BJ (cell line): ENCODE data around the gene PALMD. TPM values are rescaled to one million over a fixed set of nuclear protein-coding genes. Genes with fewer than 3 reads are reported as not detected.

Experiments
- CTCF ChIA-PET: fragments of 350-600 bp; formaldehyde crosslinking; extraction: SDS; loops from one replicate; lab custom pipeline; 2021; ENCODE audit warnings: antibody characterized with exemption, inconsistent platforms; lab: Yijun Ruan, JAX
- POLR2A ChIA-PET: fragments of 300-600 bp; sonication (Branson Sonifier 250); formaldehyde crosslinking; extraction: SDS; loops from one replicate; lab custom pipeline; 2021; ENCODE audit warnings: antibody characterized with exemption; lab: Charles Lee
- DNase-seq: peaks from one replicate; pipeline ENCODE4 v3.0.0-alpha.2; 2011; ENCODE audit warnings: low read depth
- H3K27me3 ChIP-seq: 2 replicates; pipeline ENCODE4 v1.6.0; 2011; ENCODE audit warnings: low read length; ENCODE audit not compliant: control insufficient read depth, insufficient read depth
- H3K36me3 ChIP-seq: 2 replicates; pipeline ENCODE4 v1.5.1; 2011; ENCODE audit warnings: low read length; ENCODE audit not compliant: control insufficient read depth, insufficient read depth
- H3K4me3 ChIP-seq: 2 replicates; pipeline ENCODE4 v1.5.1; 2011; ENCODE audit warnings: low read depth, mild to moderate bottlenecking, control low read depth, low read length
- CTCF ChIP-seq: IDR thresholded peaks from 2 replicates; pipeline ENCODE4 v1.5.1; 2011; ENCODE audit warnings: low read depth, mild to moderate bottlenecking, control low read depth, inconsistent platforms, low read length, moderate library complexity; ENCODE audit not compliant: insufficient read depth
- polyA minus RNA-seq: library from RNA; depleted of rRNA, polyadenylated mRNA; stranded (reverse); fragments of >200 nt; gene quantifications from 2 replicates; pipeline ENCODE4 v1.2.3, GENCODE V29; 2011; rRNA and poly(A)+ RNA removed
- polyA plus RNA-seq: library from polyadenylated mRNA; depleted of rRNA; stranded (reverse); fragments of >200 nt; gene quantifications from 2 replicates; pipeline ENCODE4 v1.2.3, GENCODE V29; 2011; rRNA removed

PALMD gene
- polyA plus RNA-seq (0.06 and 0.10 TPM in 2 replicates), polyA minus RNA-seq (0.05 TPM in 1 of 2 replicates, not detected in the other)

- TF ChIP-seq CTCF, result no peak
- no peak for DNase-seq
- H3K36me3 ChIP-seq, result no peaks in the 10 kb centered on the region
- no peaks in the 10 kb centered on the region for H3K27me3 ChIP-seq
- no peak within 1 kb of the TSS for H3K4me3 ChIP-seq
- ChIA-PET POLR2A (no interaction called here), CTCF (interaction anchor here (1.8 kb wide), 1 partner anchor 39 kb away, joined by 4 read pairs; no protein-coding TSS in a partner anchor)
Observed at GRCh38 chr1:99645699-99646531, at the start of gene PALMD. TSS of gene PALMD (plus strand) at chr1:99646113. CDS start at chr1:99646318, 205 bp downstream.

GRCh38 chr1:99598738-99599411 lies 47.0 kb upstream of the PALMD start:
- DNase-seq, result no peak
- TF ChIP-seq CTCF, result no peak

GRCh38 chr1:99599678-99600175 lies 46.2 kb upstream of the PALMD start:
- TF ChIP-seq CTCF, result no peak
- no peak for DNase-seq
- POLR2A ChIA-PET, result no interaction called here
- no peaks in the 10 kb centered on the region for H3K36me3 ChIP-seq
- H3K27me3 ChIP-seq, result no peaks in the 10 kb centered on the region
- H3K4me3 ChIP-seq, result no peak overlapping the region
- CTCF ChIA-PET, result interaction anchor here (0.7 to 1.6 kb wide), 4 partner anchors 9 to 1688 kb away, joined by 3 to 5 read pairs (median 4); no protein-coding TSS in a partner anchor

More at GRCh38 chr1:99598738-99599411, 47.0 kb upstream of the PALMD start:
- Histone ChIP-seq H3K4me3 (no peak overlapping the region), H3K36me3 (no peaks in the 10 kb centered on the region), H3K27me3 (no peaks in the 10 kb centered on the region)
- ChIA-PET CTCF (interaction anchor here (0.7 to 1.6 kb wide), 3 partner anchors 8 to 1689 kb away, joined by 3 to 5 read pairs (median 4); no protein-coding TSS in a partner anchor), POLR2A (no interaction called here)

- no peaks in the 10 kb centered on the region for H3K27me3 ChIP-seq
- H3K36me3 ChIP-seq, result no peaks in the 10 kb centered on the region
- no peak for TF ChIP-seq CTCF
- ChIA-PET CTCF (no interaction called here), POLR2A (no interaction called here)
- H3K4me3 ChIP-seq, result no peak overlapping the region
- no peak for DNase-seq
Observed at GRCh38 chr1:99600782-99601181, 45.1 kb upstream of the PALMD start.

- DNase-seq, result no peak
- POLR2A ChIA-PET, result no interaction called here
- CTCF ChIA-PET, result no interaction called here
- TF ChIP-seq CTCF, result no peak
- H3K4me3 ChIP-seq, result no peak overlapping the region
- H3K36me3 ChIP-seq, result no peaks in the 10 kb centered on the region
- no peaks in the 10 kb centered on the region for H3K27me3 ChIP-seq
Observed at GRCh38 chr1:99601208-99601607, 44.7 kb upstream of the PALMD start.
